Nucleus accumbens (tissue), 56 donors: ENCODE results near the gene PPARD.
A peak's percentile ranks its signal among the peaks of the same experiment; 100 is the strongest.

Experiments used
- DNase-seq, 56 donors: peaks; one replicate each; lab custom pipeline; 2025; lab: John Stamatoyannopoulos, UW

The PPARD gene

GRCh38 chr6:35351422-35351821 is 9.1 kb downstream of the PPARD start:
- DNase-seq = no peak

- no peak for DNase-seq
Measured at GRCh38 chr6:35352735-35353134, 10.4 kb downstream of the PPARD start.

- no peak for DNase-seq
Measured at GRCh38 chr6:35354361-35355135, 12.2 kb downstream of the PPARD start.

GRCh38 chr6:35356391-35356790 is 14.0 kb downstream of the PPARD start:
- peak in 2 of 56 donors; percentile 7 to 20 for DNase-seq

- no peak for DNase-seq
Measured at GRCh38 chr6:35357677-35358076, 15.3 kb downstream of the PPARD start.

- no peak for DNase-seq
Measured at GRCh38 chr6:35358086-35358485, 15.7 kb downstream of the PPARD start.

GRCh38 chr6:35359346-35359743 is 17.0 kb downstream of the PPARD start:
- DNase-seq = no peak

- peak in 45 of 56 donors; percentile 8 to 87 (median 42) for DNase-seq
Measured at GRCh38 chr6:35359744-35360348, 17.5 kb downstream of the PPARD start.

- DNase-seq = peak in 48 of 56 donors; percentile 12 to 81 (median 62)
Measured at GRCh38 chr6:35360349-35361138, 18.2 kb downstream of the PPARD start.

- no peak for DNase-seq
Measured at GRCh38 chr6:35362200-35362599, 19.8 kb downstream of the PPARD start.

GRCh38 chr6:35363293-35363750 is 21.0 kb downstream of the PPARD start:
- DNase-seq = no peak

- no peak for DNase-seq
Measured at GRCh38 chr6:35365594-35366203, 23.3 kb downstream of the PPARD start.

GRCh38 chr6:35366204-35366596 is 23.8 kb downstream of the PPARD start:
- DNase-seq = no peak

GRCh38 chr6:35367646-35368037 is 25.3 kb downstream of the PPARD start:
- no peak for DNase-seq

- no peak for DNase-seq
Measured at GRCh38 chr6:35368038-35368887, 25.9 kb downstream of the PPARD start.

GRCh38 chr6:35370124-35370741 is 27.9 kb downstream of the PPARD start:
- peak in 26 of 56 donors; percentile 4 to 73 (median 28) for DNase-seq

- peak in 11 of 56 donors; percentile 4 to 45 (median 18) for DNase-seq
Measured at GRCh38 chr6:35370785-35371493, 28.6 kb downstream of the PPARD start.

GRCh38 chr6:35371494-35372262 is 29.3 kb downstream of the PPARD start:
- no peak for DNase-seq
